Skin of body (tissue), 2 donors: ENCODE data around the gene ZNF362. TPM values are rescaled to one million over a fixed set of nuclear protein-coding genes. Genes with fewer than 3 reads are reported as not detected.
A peak's percentile ranks its signal among the peaks of the same experiment; 100 is the strongest.

Experiments
- DNase-seq: peaks from one replicate; lab custom pipeline; 2025; lab: John Stamatoyannopoulos, UW
- total RNA-seq: library from RNA; depleted of rRNA; stranded (reverse); fragments of >200 nt; gene quantifications from one replicate; pipeline ENCODE4 v1.2.3, GENCODE V29; 2014

The ZNF362 gene
- total RNA-seq, 1 donor from 2014 or later, result 9.4 TPM

- DNase-seq, result no peak
Observed at GRCh38 chr1:33244809-33245186, 11.5 kb upstream of the ZNF362 start.

- DNase-seq, result no peak
Observed at GRCh38 chr1:33246171-33246570, 10.1 kb upstream of the ZNF362 start.

- peak; percentile 34 for DNase-seq
Observed at GRCh38 chr1:33247545-33247944, 8.7 kb upstream of the ZNF362 start.

GRCh38 chr1:33248244-33248643 lies 8.0 kb upstream of the ZNF362 start:
- DNase-seq, result no peak

- no peak for DNase-seq
Observed at GRCh38 chr1:33249422-33249821, 6.9 kb upstream of the ZNF362 start.

- DNase-seq, result no peak
Observed at GRCh38 chr1:33250217-33250616, 6.1 kb upstream of the ZNF362 start.

- DNase-seq, result no peak
Observed at GRCh38 chr1:33250724-33251123, 5.6 kb upstream of the ZNF362 start.

GRCh38 chr1:33254491-33254890 lies 1.8 kb upstream of the ZNF362 start:
- no peak for DNase-seq

GRCh38 chr1:33255347-33256220 lies 708 bp upstream of the ZNF362 start:
- DNase-seq, result peak; percentile 34

GRCh38 chr1:33256221-33256470 lies 146 bp upstream of the ZNF362 start:
- DNase-seq, result no peak

GRCh38 chr1:33257207-33257771 lies 997 bp downstream of the ZNF362 start:
- no peak for DNase-seq

GRCh38 chr1:33257772-33258712 lies 1.8 kb downstream of the ZNF362 start:
- DNase-seq, result no peak

- DNase-seq, result no peak
Observed at GRCh38 chr1:33258788-33259274, 2.5 kb downstream of the ZNF362 start.

GRCh38 chr1:33259879-33260278 lies 3.6 kb downstream of the ZNF362 start:
- no peak for DNase-seq

GRCh38 chr1:33260439-33260838 lies 4.1 kb downstream of the ZNF362 start:
- no peak for DNase-seq

- DNase-seq, result no peak
Observed at GRCh38 chr1:33261344-33261743, 5.1 kb downstream of the ZNF362 start.

GRCh38 chr1:33263890-33264504 lies 7.7 kb downstream of the ZNF362 start:
- DNase-seq, result no peak

GRCh38 chr1:33265780-33266605 lies 9.7 kb downstream of the ZNF362 start:
- no peak for DNase-seq

GRCh38 chr1:33266766-33267165 lies 10.5 kb downstream of the ZNF362 start:
- DNase-seq, result no peak

- DNase-seq, result no peak
Observed at GRCh38 chr1:33267468-33268205, 11.3 kb downstream of the ZNF362 start.
